Panc1 (cell line): Measurements from ENCODE around the gene CRABP1. TPM values are rescaled to one million over a fixed set of nuclear protein-coding genes. Genes with fewer than 3 reads are reported as not detected.

Experiments
- ATAC-seq: fragments of 200-7000 bp; cut with Tn5 transposase; 2 replicates; pipeline ENCODE4 v1.9.1; 2020; ENCODE audit warnings: mild to moderate bottlenecking, moderate library complexity
- BruUV-seq: library from RNA; stranded (reverse); fragments of 400-500 nt; replicated peaks from 2 replicates; lab custom pipeline; 2021; lab: Mats Ljungman, UMichigan
- CTCF ChIA-PET: fragments of 300-600 bp; sonication (Branson Sonifier 250); formaldehyde crosslinking; loops from one replicate; lab custom pipeline; 2022; ENCODE audit warnings: antibody characterized with exemption; lab: Charles Lee
- POLR2A ChIA-PET: fragments of 300-600 bp; sonication (Branson Sonifier 250); formaldehyde crosslinking; loops from one replicate; lab custom pipeline; 2022; ENCODE audit warnings: antibody characterized with exemption; lab: Charles Lee
- DNase-seq: peaks from one replicate; pipeline ENCODE4 v3.0.0-alpha.2; 2010; ENCODE audit warnings: low read depth, low spot score
- H3K27ac ChIP-seq: 2 replicates; pipeline ENCODE4 v1.5.1; 2011; ENCODE audit warnings: mild to moderate bottlenecking, low read length, inconsistent platforms
- H3K27me3 ChIP-seq: fragments of 200-500 bp; sonication (Bioruptor generic); 2 replicates; pipeline ENCODE4 v1.6.0; 2014; ENCODE audit warnings: low read length, inconsistent platforms; ENCODE audit not compliant: control insufficient read depth, insufficient read depth
- H3K36me3 ChIP-seq: fragments of 200-500 bp; sonication (Bioruptor generic); 2 replicates; pipeline ENCODE4 v1.5.1; 2014; ENCODE audit warnings: inconsistent platforms, mild to moderate bottlenecking, low read length, moderate library complexity; ENCODE audit not compliant: control insufficient read depth, insufficient read depth
- H3K4me1 ChIP-seq: 2 replicates; pipeline ENCODE4 v1.5.1; 2011; ENCODE audit warnings: inconsistent platforms, mild to moderate bottlenecking, low read length, moderate library complexity; ENCODE audit not compliant: control insufficient read depth, insufficient read depth
- H3K4me3 ChIP-seq, 2 experiments: 2 replicates each; pipeline ENCODE4 v1.5.1; 2011 to 2012; ENCODE audit warnings: low read depth in 2 of 2, low read length in 2 of 2, mild to moderate bottlenecking in 2 of 2, inconsistent platforms in 1 of 2, moderate library complexity in 1 of 2
- H3K9me3 ChIP-seq: fragments of 200-500 bp; sonication (Bioruptor generic); 2 replicates; pipeline ENCODE4 v1.5.1; 2014; ENCODE audit warnings: low read depth, mild to moderate bottlenecking, inconsistent platforms, low read length, moderate library complexity; ENCODE audit not compliant: control insufficient read depth, insufficient read depth
- CTCF ChIP-seq: fragments of 450-650 bp; IDR thresholded peaks from 2 replicates; pipeline ENCODE4 v1.5.1; 2017; ENCODE audit warnings: mild to moderate bottlenecking
- POLR2AphosphoS5 ChIP-seq: IDR thresholded peaks from 2 replicates; pipeline ENCODE4 v1.6.1; 2012; ENCODE audit warnings: mild to moderate bottlenecking, low read depth, low read length, moderate library complexity
- REST ChIP-seq, 2 experiments: IDR thresholded peaks; 2 replicates each; pipeline ENCODE4 v1.6.1; 2011 to 2012; ENCODE audit warnings: low read depth in 2 of 2, control low read depth in 1 of 2, low read length in 1 of 2, mild to moderate bottlenecking in 1 of 2, moderate library complexity in 1 of 2; ENCODE audit not compliant: insufficient read depth in 1 of 2
- SIN3A ChIP-seq: IDR thresholded peaks from 2 replicates; pipeline ENCODE4 v1.6.1; 2012; ENCODE audit warnings: low read depth, mild to moderate bottlenecking, low read length, moderate library complexity, borderline replicate concordance; ENCODE audit not compliant: insufficient read depth
- TCF7L2 ChIP-seq: IDR thresholded peaks from 2 replicates; pipeline ENCODE4 v1.6.1; 2011; ENCODE audit warnings: mild to moderate bottlenecking, low read depth, low read length, inconsistent platforms
- in situ Hi-C: cut with HindIII; loops from 2 replicates; pipeline ENCODE4 v1.10.0; 2016; ENCODE audit warnings: low sequenced_read_pairs, low pct_unique_long_range_greater_than_20kb
- intact Hi-C: fragments of 100-400 bp; cut with micrococcal nuclease; formaldehyde crosslinking; loops from one replicate; pipeline ENCODE4 v1.10.0; 2022; ENCODE audit not compliant: unreplicated experiment
- total RNA-seq: library from RNA; stranded (reverse); gene quantifications from one replicate; pipeline ENCODE4 v1.2.1, GENCODE V29; 2021; ENCODE audit not compliant: unreplicated experiment

Gene CRABP1
- total RNA-seq, 1 experiment from 2014 or later: 6.7 TPM

GRCh38 chr15:78342021-78342420 lies 1.9 kb downstream of the CRABP1 start:
- Histone ChIP-seq H3K36me3 (no peaks in the 10 kb centered on the region), H3K4me3 (no peak overlapping the region), H3K27ac (no peak overlapping the region), H3K4me1 (peaks cover 5% of the 10 kb centered on the region; the same call in 1 of the 2 replicates), H3K9me3 (no peaks in the 10 kb centered on the region), H3K27me3 (peaks cover 18% of the 10 kb centered on the region)
- DNase-seq (no peak), ATAC-seq (no peak)
- intact Hi-C loops: no loop called here
- in situ Hi-C loops: no loop called here
- no peak for TF ChIP-seq TCF7L2
- no TSS peak for BruUV-seq
- ChIA-PET CTCF (interaction anchor here (0.6 kb wide), 1 partner anchor 157 kb away, joined by 3 read pairs; no protein-coding TSS in a partner anchor), POLR2A (no interaction called here)

- H3K27me3 ChIP-seq: peaks cover 21% of the 10 kb centered on the region
- no peak overlapping the region for H3K4me3 ChIP-seq
- no TSS peak for BruUV-seq
- no peaks in the 10 kb centered on the region for H3K36me3 ChIP-seq
- ATAC-seq (no peak), DNase-seq (no peak)
- ChIA-PET POLR2A (no interaction called here), CTCF (no interaction called here)
- H3K9me3 ChIP-seq: no peaks in the 10 kb centered on the region
- in situ Hi-C loops: no loop called here
- peaks cover 5% of the 10 kb centered on the region; the same call in 1 of the 2 replicates for H3K4me1 ChIP-seq
- no peak for TF ChIP-seq TCF7L2
- no peak for TF ChIP-seq POLR2AphosphoS5
- TF ChIP-seq CTCF: no peak
- TF ChIP-seq REST (IDR thresholded peaks at IDR 0.05; ENCODE audit: insufficient read depth in 1 of 2, low read depth in 2 of 2, low read length in 1 of 2): no peak
- no peak for TF ChIP-seq SIN3A
- no peak overlapping the region for H3K27ac ChIP-seq
- intact Hi-C loops: no loop called here
Measured at GRCh38 chr15:78343276-78344060, 3.3 kb downstream of the CRABP1 start.
